A549 (cell line): Measurements from ENCODE around the gene TMTC1. TPM values are rescaled to one million over a fixed set of nuclear protein-coding genes. Genes with fewer than 3 reads are reported as not detected.

ENCODE experiments used
- ATAC-seq, 2 experiments: fragments of 200-7000 bp in 1 of 2; fragments of >200 bp in 1 of 2; cut with Nextera tagmentation in 1 of 2; cut with Tn5 transposase in 1 of 2; 3 replicates each; pipeline versions ENCODE4 v1.8.0 to v1.9.1; 2018 to 2020; ENCODE audit warnings: mild to moderate bottlenecking in 1 of 2, moderate library complexity in 1 of 2
- CTCF ChIA-PET: fragments of 300-600 bp; sonication (Branson Sonifier 250); formaldehyde crosslinking; extraction: SDS; loops from one replicate; lab custom pipeline; 2021; ENCODE audit warnings: antibody characterized with exemption, inconsistent platforms; lab: Yijun Ruan, JAX
- POLR2A ChIA-PET: fragments of 350-600 bp; formaldehyde crosslinking; extraction: SDS; loops from one replicate; lab custom pipeline; 2021; ENCODE audit warnings: antibody characterized with exemption, inconsistent platforms; lab: Yijun Ruan, JAX
- DNase-seq, 2 experiments: peaks; one replicate each; pipeline versions ENCODE4 v3.0.0 to v3.0.0-alpha.2; 2011 to 2016; ENCODE audit warnings: low read depth in 1 of 2, low spot score in 1 of 2
- FAIRE-seq: peaks from 2 replicates; lab custom pipeline; 2011; peaks lifted over from hg19 to GRCh38; lab: Jason Lieb, UNC
- H3K27ac ChIP-seq, 2 experiments: fragments of >200 bp; sonication (Bioruptor Twin); formaldehyde crosslinking; 3 replicates each; pipeline ENCODE4 v1.5.1; 2016 to 2017
- H3K4me1 ChIP-seq: fragments of >200 bp; sonication (Bioruptor Twin); formaldehyde crosslinking; 3 replicates; pipeline ENCODE4 v1.6.1; 2016
- H3K4me2 ChIP-seq: fragments of >200 bp; sonication (Bioruptor Twin); formaldehyde crosslinking; 3 replicates; pipeline ENCODE4 v1.6.1; 2016
- H3K4me3 ChIP-seq: fragments of >200 bp; sonication (Bioruptor Twin); formaldehyde crosslinking; 3 replicates; pipeline ENCODE4 v1.5.1; 2016
- H3K9me3 ChIP-seq: fragments of >200 bp; sonication (Bioruptor Twin); formaldehyde crosslinking; 3 replicates; pipeline ENCODE4 v1.6.1; 2016
- BCL3 ChIP-seq: fragments of >200 bp; sonication (Bioruptor Twin); formaldehyde crosslinking; IDR thresholded peaks from 3 replicates; pipeline ENCODE4 v1.6.1; 2016
- CEBPB ChIP-seq, 2 experiments: fragments of >200 bp in 1 of 2; sonication (Bioruptor Twin) in 1 of 2; formaldehyde crosslinking in 1 of 2; IDR thresholded peaks; 2 replicates each; pipeline ENCODE4 v1.6.1; 2012 to 2016
- CHD4 ChIP-seq: fragments of 200-600 bp; sonication (generic); IDR thresholded peaks from 2 replicates; pipeline ENCODE4 v1.6.1; 2016; ENCODE audit warnings: antibody characterized with exemption, mild to moderate bottlenecking, borderline replicate concordance
- E2F6 ChIP-seq: IDR thresholded peaks from 2 replicates; pipeline ENCODE4 v1.6.1; 2012; ENCODE audit warnings: low read depth, borderline replicate concordance
- EHMT2 ChIP-seq: fragments of 200-600 bp; sonication (generic); IDR thresholded peaks from 2 replicates; pipeline ENCODE4 v1.6.1; 2016; ENCODE audit warnings: antibody characterized with exemption, low read depth, mild to moderate bottlenecking, moderate library complexity
- EP300 ChIP-seq, 2 experiments: fragments of >200 bp; sonication (Bioruptor Twin); formaldehyde crosslinking; IDR thresholded peaks; 2 replicates in 1 of 2; 3 replicates in 1 of 2; pipeline ENCODE4 v1.6.1; 2016 to 2017
- FOSL2 ChIP-seq, 2 experiments: fragments of 450-650 bp in 1 of 2; fragments of >200 bp in 1 of 2; sonication (Bioruptor Twin) in 1 of 2; formaldehyde crosslinking; IDR thresholded peaks; 2 replicates each; pipeline versions ENCODE4 v1.5.0 to v1.6.1; 2016 to 2020; ENCODE audit warnings: mild to moderate bottlenecking in 1 of 2, moderate library complexity in 1 of 2
- FOXS1 ChIP-seq: fragments of 250-450 bp; sonication (Bioruptor Pico); IDR thresholded peaks from 2 replicates; pipeline ENCODE4 v1.5.0; 2020; ENCODE audit warnings: mild to moderate bottlenecking, moderate library complexity
- JUN ChIP-seq, 2 experiments: fragments of >200 bp; sonication (Bioruptor Twin); formaldehyde crosslinking; IDR thresholded peaks; 2 replicates in 1 of 2; 3 replicates in 1 of 2; pipeline ENCODE4 v1.6.1; 2016 to 2017
- JUNB ChIP-seq: fragments of >200 bp; sonication (Bioruptor Twin); formaldehyde crosslinking; IDR thresholded peaks from 2 replicates; pipeline ENCODE4 v1.6.1; 2016
- KDM1A ChIP-seq: fragments of 200-600 bp; sonication (generic); IDR thresholded peaks from 2 replicates; pipeline ENCODE4 v1.6.1; 2016; ENCODE audit warnings: low read depth, mild to moderate bottlenecking
- KDM5A ChIP-seq: fragments of 200-600 bp; sonication (generic); IDR thresholded peaks from 2 replicates; pipeline ENCODE4 v1.6.1; 2016; ENCODE audit warnings: antibody characterized with exemption, mild to moderate bottlenecking
- MAFK ChIP-seq: fragments of 450-650 bp; IDR thresholded peaks from 2 replicates; pipeline ENCODE4 v1.6.1; 2014; ENCODE audit not compliant: partially characterized antibody
- MAZ ChIP-seq: fragments of 150-350 bp; IDR thresholded peaks from 2 replicates; pipeline ENCODE4 v1.6.1; 2014; ENCODE audit warnings: antibody characterized with exemption, low read depth, low read length, borderline replicate concordance
- RAD21 ChIP-seq, 2 experiments: fragments of >200 bp in 1 of 2; sonication (Bioruptor Twin) in 1 of 2; formaldehyde crosslinking in 1 of 2; IDR thresholded peaks in 1 of 2; conservative IDR thresholded peaks in 1 of 2; 2 replicates in 1 of 2; 3 replicates in 1 of 2; pipeline ENCODE4 v1.6.1; 2012 to 2018; ENCODE audit warnings: inconsistent platforms in 1 of 2
- RFX5 ChIP-seq: fragments of 450-650 bp; IDR thresholded peaks from 2 replicates; pipeline ENCODE4 v1.7.1; 2014; ENCODE audit warnings: antibody characterized with exemption, mild to moderate bottlenecking, moderate library complexity
- SMC3 ChIP-seq: fragments of >200 bp; sonication (Bioruptor Twin); formaldehyde crosslinking; IDR thresholded peaks from 3 replicates; pipeline ENCODE4 v1.6.1; 2018; ENCODE audit warnings: inconsistent platforms
- TFCP2L1 ChIP-seq: fragments of 250-450 bp; sonication (Bioruptor Pico); IDR thresholded peaks from 2 replicates; pipeline ENCODE4 v1.5.0; 2021; ENCODE audit warnings: mild to moderate bottlenecking
- ZC3H11A ChIP-seq: fragments of 450-650 bp; IDR thresholded peaks from 2 replicates; pipeline ENCODE4 v1.6.1; 2014; ENCODE audit warnings: antibody characterized with exemption, mild to moderate bottlenecking
- ZNF302 ChIP-seq: fragments of 250-450 bp; sonication (Bioruptor Pico); IDR thresholded peaks from 2 replicates; pipeline ENCODE4 v1.9.0; 2021; ENCODE audit warnings: inconsistent platforms, mild to moderate bottlenecking, moderate library complexity
- ZSCAN20 ChIP-seq: fragments of 250-450 bp; sonication (Bioruptor Pico); IDR thresholded peaks from 2 replicates; pipeline ENCODE4 v1.8.0; 2022; ENCODE audit warnings: mild to moderate bottlenecking, moderate library complexity
- WGBS: methylation state at CpG from one replicate; pipeline ENCODE4 v1.1.6; 2017; ENCODE audit errors: missing lambda C conversion rate; 5-methylcytosine and 5-hydroxymethylcytosine counted together
- polyA plus RNA-seq, 4 experiments: library from polyadenylated mRNA; depleted of rRNA in 3 of 4; stranded (reverse); fragments of >200 nt; fragmentation: RNase III in 1 of 4; extraction: RNeasy Plus Mini Kit Qiagen cat#74134 plus additional on column Dnase treatment in 1 of 4; gene quantifications; 2 replicates in 3 of 4; 3 replicates in 1 of 4; pipeline ENCODE4 v1.2.3, GENCODE V29; 2011 to 2017
- TF ChIP-seq, protein P1 (sequence below): fragments of 450-650 bp; IDR thresholded peaks from 2 replicates; pipeline ENCODE4 v1.6.1; 2014; ENCODE audit warnings: antibody characterized with exemption

Gene TMTC1
- polyA plus RNA-seq, 2 of the 4 experiments (the other 2 are of a cell fraction) = 0.28 TPM; not detected in 1

- H3K9me3 ChIP-seq = no peaks in the 10 kb centered on the region
- no peak overlapping the region for H3K4me3 ChIP-seq
- WGBS = 7% methylated on average over 3 of the region's 3 CpGs
- DNase-seq = no peak
- POLR2A ChIA-PET = no interaction called here
- H3K27ac ChIP-seq = no peak overlapping the region
- H3K4me2 ChIP-seq = no peak overlapping the region
- H3K4me1 ChIP-seq = no peaks in the 10 kb centered on the region
- TF ChIP-seq FOSL2 (IDR thresholded peaks at IDR 0.05) = no peak
- no peak for TF ChIP-seq FOSL2 (CRISPR knock-in tag; IDR thresholded peaks at IDR 0.05)
- TF ChIP-seq TFCP2L1 (CRISPR knock-in tag) = no peak
- no peak for TF ChIP-seq MAFK
- TF ChIP-seq SMC3 = no peak
- no peak for TF ChIP-seq E2F6
- no peak for TF ChIP-seq CEBPB (IDR thresholded peaks at IDR 0.05)
- TF ChIP-seq KDM5A = no peak
- TF ChIP-seq FOXS1 (CRISPR knock-in tag) = no peak
- CTCF ChIA-PET = no interaction called here
- ATAC-seq = no peak
- FAIRE-seq = no peak
Measured at GRCh38 chr12:29752121-29752520, 31.6 kb downstream of the TMTC1 start.

GRCh38 chr12:29751676-29752075 is 32.1 kb downstream of the TMTC1 start:
- Histone ChIP-seq H3K27ac (no peak overlapping the region), H3K4me2 (no peak overlapping the region), H3K4me3 (no peak overlapping the region), H3K9me3 (no peaks in the 10 kb centered on the region), H3K4me1 (no peaks in the 10 kb centered on the region)
- POLR2A ChIA-PET = no interaction called here
- no peak for FAIRE-seq
- TF ChIP-seq ZC3H11A = no peak
- TF ChIP-seq KDM1A = no peak
- TF ChIP-seq, protein P1, sequence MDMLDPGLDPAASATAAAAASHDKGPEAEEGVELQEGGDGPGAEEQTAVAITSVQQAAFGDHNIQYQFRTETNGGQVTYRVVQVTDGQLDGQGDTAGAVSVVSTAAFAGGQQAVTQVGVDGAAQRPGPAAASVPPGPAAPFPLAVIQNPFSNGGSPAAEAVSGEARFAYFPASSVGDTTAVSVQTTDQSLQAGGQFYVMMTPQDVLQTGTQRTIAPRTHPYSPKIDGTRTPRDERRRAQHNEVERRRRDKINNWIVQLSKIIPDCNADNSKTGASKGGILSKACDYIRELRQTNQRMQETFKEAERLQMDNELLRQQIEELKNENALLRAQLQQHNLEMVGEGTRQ = no peak
- DNase-seq = no peak
- CTCF ChIA-PET = no interaction called here
- ATAC-seq = no peak
- 30% methylated on average over 6 of the region's 6 CpGs for WGBS

GRCh38 chr12:29750928-29751220 is 32.9 kb downstream of the TMTC1 start:
- POLR2A ChIA-PET = no interaction called here
- Histone ChIP-seq H3K4me2 (no peak overlapping the region), H3K4me1 (no peaks in the 10 kb centered on the region), H3K4me3 (no peak overlapping the region), H3K27ac (no peak overlapping the region), H3K9me3 (no peaks in the 10 kb centered on the region)
- FAIRE-seq (no peak), ATAC-seq (no peak), DNase-seq (no peak)
- TF ChIP-seq MAZ = no peak
- TF ChIP-seq JUN (IDR thresholded peaks at IDR 0.05) = no peak
- no peak for TF ChIP-seq ZSCAN20
- no peak for TF ChIP-seq MAFK
- no peak for TF ChIP-seq ZNF302 (CRISPR knock-in tag)
- TF ChIP-seq RFX5 = no peak
- no peak for TF ChIP-seq JUNB
- no peak for TF ChIP-seq FOXS1 (CRISPR knock-in tag)
- no peak for TF ChIP-seq E2F6
- no peak for TF ChIP-seq RAD21 (conservative IDR thresholded peaks at IDR 0.05 in 1 of 2, IDR thresholded peaks at IDR 0.05 in 1 of 2)
- CTCF ChIA-PET = no interaction called here

GRCh38 chr12:29750131-29750927 is 33.4 kb downstream of the TMTC1 start:
- Histone ChIP-seq H3K27ac (no peak overlapping the region), H3K4me2 (no peak overlapping the region), H3K4me1 (no peaks in the 10 kb centered on the region), H3K4me3 (no peak overlapping the region), H3K9me3 (no peaks in the 10 kb centered on the region)
- 0% methylated on average over 1 of the region's 1 CpG for WGBS
- ChIA-PET POLR2A (no interaction called here), CTCF (no interaction called here)
- DNase-seq (no peak), ATAC-seq (no peak), FAIRE-seq (no peak)
- TF ChIP-seq, protein P1 = no peak
- TF ChIP-seq BCL3 (no peak), CEBPB (IDR thresholded peaks at IDR 0.05) (no peak), EP300 (IDR thresholded peaks at IDR 0.05) (no peak), EHMT2 (no peak), CHD4 (no peak)
